HG03565 (cell line): ENCODE measurements around the gene TAF1C.
A peak's percentile ranks its signal among the peaks of the same experiment; 100 is the strongest.

Experiments
- ATAC-seq: cut with Tn5 transposase; IDR thresholded peaks from one replicate; pipeline ENCODE4 v1.9.1; 2021; ENCODE audit warnings: mild to moderate bottlenecking, moderate library complexity; ENCODE audit not compliant: unreplicated experiment

TAF1C gene

DNA sequence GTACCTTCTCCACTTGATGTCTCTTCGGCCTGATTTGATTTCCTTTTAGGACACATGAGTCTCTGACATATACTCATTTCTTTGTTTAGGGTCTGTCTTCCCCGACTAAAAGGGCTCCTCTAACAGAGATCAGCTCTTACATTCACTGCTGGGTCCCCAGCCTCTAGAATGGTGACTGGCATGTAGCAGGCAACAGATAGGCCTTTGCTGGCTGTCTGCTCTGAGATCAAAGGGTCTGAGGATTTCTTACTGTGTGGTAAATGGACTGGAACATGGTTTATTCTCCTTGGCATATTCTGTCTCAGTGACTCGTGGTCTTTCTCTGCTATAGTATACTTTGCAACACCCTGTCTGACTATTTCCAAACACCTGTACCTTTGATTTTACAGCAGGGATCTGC, 25.1 kb downstream of the TAF1C start:
- no peak for ATAC-seq

DNA sequence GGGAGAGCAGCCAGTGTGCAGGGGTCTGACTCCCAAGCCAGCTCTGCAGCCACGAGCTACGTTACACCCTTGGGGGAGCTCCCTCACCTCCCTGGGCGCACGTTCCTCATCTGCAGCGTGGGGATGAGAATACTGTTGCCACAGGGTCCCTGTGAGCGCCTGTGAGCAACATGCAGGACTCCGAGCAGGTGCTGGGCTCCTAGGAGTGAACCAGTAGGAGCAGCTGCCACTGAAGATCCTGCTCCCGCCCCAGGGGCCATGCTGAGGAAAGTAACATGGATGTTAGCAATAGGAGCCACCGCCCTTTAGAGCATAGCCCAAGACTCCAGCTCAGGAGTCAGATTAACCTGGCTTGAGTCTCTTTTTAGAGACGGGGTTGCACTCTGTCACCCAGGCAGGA, 25.8 kb downstream of the TAF1C start:
- no peak for ATAC-seq

DNA sequence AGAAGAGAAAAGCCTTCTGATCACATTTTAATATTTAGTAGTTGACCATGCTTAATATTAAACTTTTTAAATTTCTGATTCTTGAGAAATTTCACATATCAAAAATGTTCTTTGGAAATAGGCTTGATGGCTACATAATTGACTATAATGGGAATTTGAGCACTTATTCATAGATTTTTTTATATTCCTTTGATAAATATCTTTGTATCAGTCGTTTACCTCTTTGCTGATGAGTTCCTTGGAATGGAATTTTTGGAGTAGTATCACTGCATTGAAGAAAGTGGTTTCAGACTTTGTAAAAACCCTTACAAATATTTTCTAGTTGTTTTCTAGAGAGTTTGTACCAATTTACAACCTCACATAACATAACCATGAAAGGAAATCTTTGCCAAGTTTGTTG, 27.1 kb downstream of the TAF1C start:
- no peak for ATAC-seq

DNA sequence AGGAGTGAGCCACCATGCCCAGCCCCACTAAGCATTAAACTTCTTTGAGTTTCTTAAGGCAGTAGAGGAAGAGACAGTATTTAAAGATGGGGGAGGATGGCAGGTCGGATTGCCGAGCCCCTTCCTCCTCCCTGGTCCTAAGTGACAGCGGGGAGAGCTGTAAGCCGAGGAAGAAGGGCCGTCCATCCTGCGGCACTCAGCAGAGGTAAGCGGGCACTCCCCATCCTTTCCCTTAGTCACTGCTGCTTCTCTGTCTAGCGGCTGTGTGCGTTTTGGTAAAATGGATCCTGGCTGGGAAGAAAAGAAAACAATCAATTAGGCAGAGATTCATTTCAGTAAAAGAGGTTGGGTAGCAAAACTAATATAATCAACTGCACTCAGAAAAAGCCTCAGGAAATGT, 27.9 kb downstream of the TAF1C start:
- ATAC-seq = no peak

DNA sequence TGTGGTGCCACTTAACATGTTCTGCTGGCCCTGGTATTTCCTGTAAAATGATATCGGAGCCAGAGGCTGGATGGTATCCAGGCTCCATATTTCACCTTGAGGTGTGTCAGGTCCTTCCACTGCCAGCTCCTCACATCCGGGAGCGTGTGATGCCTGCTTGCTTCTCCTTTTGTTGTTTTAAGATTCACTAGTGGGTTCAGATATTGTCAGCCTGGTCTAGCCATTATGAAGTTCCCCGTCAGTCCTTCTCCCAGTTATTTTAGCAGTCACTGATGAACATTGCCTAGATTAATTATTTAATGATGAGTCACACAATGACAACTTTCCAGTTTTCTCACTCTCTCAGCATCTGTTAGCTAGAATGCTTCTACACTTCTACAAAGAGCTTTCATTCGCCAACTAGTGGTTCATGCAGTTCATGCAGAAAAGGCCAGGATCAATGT, 30.5 kb downstream of the TAF1C start:
- no peak for ATAC-seq

DNA sequence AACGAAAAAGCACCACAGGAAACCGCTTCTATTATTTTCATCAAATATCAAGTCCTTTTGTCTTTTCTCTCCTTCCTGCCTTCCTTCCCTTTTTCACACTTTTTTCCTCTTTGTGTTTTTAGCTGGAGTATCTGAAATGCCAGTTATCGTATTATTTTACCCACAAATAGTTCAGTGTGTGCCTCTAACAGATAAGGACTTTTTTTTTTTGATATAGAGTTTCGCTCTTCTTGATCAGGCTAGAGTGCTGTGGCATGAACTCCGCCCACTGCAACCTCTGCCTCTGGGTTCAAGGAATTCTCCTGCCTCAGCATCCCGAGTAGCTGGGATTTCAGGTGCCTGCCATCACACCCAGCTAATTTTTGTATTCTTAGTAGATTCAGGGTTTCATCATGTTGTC, 31.1 kb downstream of the TAF1C start:
- ATAC-seq = no peak

DNA sequence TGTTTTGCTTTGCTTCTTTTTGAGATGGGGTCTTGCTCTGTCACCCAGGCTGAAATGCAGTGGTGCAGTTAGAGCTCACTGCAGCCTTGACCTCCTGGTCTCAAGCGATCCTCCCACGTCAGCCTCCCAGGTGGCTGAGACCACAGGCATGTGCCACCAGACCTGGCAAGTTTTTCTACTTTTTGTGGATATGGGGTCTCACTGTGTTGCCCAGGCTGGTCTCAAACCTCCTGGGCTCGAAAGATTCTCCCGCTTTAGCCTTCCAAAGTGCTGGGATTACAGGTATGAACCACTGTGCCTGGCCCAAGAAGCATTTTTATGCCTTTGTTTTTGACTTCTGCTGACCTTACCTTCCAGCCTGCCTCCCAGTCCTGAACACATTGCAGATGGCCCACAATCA, 31.6 kb downstream of the TAF1C start:
- no peak for ATAC-seq

DNA sequence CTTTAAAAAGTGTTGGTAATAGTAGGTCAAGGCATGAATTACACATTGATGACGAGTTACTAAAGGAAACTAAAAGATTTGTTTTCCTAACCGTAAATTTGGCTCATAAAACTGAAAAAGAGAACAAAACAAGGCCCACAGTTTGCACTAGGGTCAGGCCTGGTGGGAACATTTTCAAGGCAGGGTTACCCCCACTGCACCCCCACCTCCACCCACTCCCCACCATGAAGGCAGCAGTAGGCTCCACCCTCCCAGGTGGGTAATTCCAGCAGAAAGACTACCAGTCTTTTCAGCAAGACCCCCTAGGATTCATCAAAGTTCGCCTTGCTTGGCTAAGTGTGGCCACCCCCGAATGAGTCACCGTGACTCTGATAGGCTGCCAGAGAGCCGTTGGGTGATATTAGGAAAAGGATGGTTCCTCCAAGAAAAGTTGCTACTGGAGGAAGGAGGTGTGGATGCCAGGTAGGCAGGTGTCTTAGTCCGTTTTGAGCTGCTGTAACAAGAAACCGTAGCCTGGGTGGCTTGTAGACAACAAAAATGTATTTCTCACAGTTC, 33.1 kb downstream of the TAF1C start:
- no peak for ATAC-seq

DNA sequence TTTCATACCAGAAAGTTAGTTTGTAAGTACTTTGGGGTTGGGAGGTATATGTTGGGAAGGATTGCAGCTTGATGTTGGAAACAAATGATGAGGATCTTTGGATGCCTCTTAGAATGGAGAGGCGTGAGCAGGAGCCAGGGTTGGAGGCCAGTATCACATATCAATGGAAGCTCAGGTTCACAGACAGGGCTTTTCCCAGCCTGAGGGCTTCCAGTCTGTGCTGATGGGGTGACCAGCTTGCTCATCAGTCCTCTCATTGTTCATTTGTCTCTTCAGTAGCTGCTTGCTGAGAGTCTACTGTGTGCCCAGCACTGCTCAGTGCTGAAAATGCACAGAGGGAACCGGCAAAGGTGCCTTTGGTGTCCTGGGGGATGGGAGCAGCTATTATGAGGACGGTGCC, 35.9 kb downstream of the TAF1C start:
- ATAC-seq = no peak

DNA sequence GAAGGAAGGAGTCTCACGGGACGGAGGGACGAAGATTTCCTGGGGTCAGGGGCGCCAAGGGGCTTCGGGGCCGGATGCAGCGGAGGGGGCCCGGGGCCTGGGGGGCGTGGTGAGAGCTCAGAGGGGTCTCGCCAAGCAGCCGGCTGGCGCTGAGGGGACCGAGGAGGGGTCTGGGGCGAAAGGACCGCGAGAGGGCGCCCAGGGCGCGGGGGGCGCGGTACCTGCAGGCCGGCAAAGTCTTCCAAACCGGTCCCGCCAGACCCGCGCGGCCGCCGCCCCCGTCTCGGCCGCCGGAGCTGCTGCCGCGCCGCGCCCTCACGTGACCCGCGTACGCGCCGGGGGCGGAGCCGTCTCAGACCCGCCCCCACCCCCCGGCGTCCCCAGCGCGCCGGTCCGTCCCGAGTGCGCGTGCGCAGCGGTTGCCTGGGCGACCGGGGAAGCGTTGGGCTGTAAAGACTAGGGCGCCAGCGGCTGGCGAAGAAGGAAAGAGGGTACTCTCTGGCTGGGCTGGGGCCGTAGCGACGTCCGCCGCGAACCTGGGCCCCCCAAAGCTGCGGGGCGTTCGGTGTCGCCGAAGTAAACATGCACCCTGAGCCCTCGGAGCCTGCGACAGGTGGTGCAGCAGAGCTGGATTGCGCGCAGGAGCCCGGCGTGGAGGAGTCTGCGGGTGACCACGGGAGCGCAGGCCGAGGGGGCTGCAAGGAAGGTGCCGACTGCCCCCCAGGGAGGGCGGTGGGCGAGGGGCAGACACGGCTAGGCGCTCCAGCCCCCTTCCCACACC, 41.8 kb downstream of the TAF1C start, which contains the start of the genes DNAAF1 and HSDL1:
TSS of gene DNAAF1 (plus strand) at position 450 of the 781 bp plus-strand sequence. CDS start at position 583, 133 bp downstream.
TSS of gene HSDL1 (minus strand) at position 319 of the 781 bp plus-strand sequence. CDS start 13,856 bp downstream, outside the sequence.
- ATAC-seq = peak; percentile 81

DNA sequence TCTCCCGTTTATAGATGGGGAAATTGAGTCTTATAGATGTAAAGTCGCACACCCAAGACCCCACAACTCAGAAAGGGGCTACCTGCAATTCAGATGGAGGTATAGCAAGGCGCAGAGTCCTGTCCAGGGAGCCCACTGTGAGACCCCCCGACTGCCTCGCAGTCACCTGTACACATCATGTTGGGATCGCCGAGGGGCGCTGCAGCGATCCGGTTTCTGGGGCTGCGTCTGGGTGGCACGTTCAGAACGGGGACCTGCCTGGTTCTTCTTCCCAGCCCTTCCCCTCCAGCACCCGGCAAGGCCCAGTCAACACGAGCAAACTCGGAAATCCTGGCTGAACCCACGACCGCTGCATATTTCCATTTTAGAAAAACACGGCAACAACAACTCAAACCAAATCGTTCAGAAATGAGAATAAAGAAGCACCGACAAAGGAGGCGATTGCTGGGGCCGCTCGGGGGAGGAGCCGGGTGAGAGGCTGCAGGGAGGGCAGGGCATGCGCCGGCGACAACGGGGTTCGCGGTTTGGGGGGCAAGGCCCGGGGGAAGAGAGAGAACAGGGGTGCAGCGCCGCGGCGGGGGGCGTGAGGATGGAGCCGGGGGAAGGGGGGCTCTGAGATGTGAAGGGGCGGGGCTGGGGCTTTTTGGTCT, 42.5 kb downstream of the TAF1C start:
- ATAC-seq = no peak

DNA sequence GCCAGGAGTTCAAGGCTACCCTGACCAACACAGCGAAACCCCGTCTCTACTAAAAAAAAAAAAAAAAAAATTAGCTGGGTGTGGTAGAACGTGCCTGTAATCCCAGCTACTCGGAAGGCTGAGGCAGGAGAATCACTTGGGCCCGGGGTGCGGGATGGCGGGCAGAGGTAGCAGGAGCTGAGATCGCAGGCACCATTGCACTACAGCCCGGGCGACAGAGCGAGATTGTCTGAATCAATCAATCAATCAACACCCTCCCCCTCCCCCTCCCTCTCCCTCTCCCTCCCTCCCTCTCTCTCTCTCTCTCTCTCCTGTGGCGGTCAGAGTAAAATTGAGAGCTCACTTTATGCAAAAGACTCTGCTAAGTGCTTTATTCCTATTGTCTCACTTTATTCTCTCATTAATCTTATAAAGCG, 43.1 kb downstream of the TAF1C start:
- ATAC-seq = no peak

DNA sequence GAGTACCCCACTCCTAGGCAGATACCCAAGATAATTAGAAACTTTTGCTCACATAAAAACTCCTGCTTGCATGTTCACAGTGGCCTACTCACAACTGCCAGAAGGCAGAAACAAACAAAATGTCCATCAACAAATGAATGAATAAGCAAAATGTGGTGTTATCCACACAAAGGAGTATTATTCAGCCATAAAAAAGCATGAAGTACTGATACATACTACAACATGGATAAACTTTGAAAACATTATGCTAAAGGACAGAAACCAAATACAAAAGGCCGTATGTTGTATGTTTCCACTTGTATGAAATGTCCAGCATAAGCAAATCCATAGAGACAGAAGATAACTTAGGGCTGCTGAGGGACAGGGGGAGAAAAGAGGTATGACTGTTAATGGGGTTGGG, 43.8 kb downstream of the TAF1C start:
- ATAC-seq = no peak

DNA sequence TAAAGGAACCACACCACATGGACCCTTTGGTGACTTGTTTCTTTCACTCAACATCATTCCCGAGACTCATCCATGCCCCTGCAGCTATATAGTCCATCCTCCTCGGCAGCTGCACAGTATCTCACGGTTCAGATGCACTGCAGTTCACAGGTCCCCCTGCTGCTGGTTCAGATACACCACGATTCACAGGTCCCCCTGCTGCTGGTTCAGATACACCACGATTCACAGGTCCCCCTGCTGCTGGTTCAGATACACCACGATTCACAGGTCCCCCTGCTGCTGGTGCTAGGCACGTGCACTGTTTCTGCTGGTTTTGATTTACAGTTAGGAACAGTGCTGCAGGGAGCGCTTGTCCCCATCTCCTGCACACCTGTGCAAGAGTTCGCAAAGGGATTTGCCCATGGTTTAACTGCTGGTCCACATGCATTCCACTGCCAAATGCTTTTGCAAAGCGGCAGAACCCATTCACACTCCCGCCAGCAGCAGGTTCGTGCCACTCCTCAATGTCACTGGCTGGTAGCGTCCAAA, 45.6 kb downstream of the TAF1C start:
- no peak for ATAC-seq

DNA sequence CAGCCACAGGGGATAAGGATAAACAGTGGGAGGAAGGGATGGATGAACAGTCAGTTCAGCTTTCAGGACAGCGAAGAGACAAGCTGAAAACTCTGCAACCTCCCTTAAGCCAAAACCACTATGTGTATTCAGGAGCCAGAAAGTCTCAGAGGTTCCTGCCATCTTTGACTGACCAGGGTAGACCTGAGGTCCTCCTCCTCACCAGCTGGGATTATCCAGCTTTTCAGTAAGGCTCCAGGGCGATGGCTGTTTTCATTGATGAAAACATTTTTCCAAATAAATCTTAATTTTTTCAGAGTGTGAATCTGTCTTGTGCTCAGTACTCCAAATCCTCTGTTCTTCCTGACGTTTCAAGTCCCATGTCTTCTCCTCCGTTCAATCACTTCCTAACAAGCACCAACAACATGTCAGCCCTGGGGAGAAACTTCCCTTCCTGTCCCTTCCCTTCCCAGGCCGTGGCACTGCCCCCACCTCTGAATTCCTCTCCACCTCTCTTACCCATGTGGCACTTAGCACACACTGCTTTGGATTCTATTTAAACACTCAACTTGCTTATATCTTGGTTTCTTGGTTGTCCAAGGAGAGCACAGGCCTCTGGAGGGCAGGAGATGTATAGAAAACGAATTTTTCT, 47.1 kb downstream of the TAF1C start:
- ATAC-seq = no peak

DNA sequence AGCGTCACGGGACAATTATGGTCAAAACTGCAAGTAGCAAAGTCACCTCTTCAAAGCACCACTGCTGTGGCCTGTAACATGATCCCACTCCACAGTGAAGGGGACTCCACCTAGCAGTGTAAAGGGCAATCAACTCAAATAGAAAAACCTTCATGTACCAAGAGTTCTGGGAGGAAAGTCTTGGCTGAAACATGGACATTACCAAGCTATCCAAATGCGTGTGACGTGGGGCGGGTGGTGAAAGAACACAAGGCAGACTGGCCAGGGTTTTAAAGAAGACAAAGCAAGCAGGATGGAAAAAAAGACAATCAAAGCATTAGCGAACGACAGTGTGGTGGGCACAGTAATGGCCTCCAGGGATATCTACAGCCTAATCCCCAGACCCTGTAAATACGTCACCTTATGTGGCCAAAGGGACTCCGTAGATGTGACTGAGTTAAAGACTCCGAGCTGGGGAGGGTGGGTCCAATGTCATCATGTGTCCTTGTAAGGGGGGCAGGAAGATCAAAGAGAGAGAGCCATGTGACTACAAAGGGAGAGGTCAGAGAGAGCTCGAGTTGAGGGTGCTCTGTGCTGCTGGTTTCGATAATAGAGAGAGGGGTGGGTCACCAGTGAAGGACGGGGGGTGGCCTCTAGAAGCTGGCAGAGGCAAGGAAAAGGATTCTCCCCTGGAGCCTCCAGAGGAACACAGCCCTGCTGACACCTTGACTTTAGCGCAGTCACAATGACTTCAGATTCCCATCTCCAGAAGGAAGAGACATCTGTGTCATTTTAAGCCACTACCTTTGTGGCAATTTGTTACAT, 47.8 kb downstream of the TAF1C start:
- peak; percentile 73 for ATAC-seq

DNA sequence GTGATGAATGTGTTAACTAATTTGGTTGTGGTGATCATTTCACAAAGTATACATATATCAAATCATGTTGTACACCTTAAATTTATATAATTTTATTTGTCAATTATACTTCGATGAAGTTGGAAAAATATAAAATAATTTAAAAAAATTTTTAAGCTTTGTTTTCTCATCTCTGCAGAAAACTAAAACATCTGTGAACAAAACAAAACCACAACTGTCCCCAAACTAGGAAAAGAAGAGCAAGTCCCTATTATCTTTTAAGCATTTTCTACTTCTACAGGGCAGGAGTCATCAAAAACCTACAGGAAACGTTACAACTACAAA, 48.4 kb downstream of the TAF1C start:
- ATAC-seq = no peak

DNA sequence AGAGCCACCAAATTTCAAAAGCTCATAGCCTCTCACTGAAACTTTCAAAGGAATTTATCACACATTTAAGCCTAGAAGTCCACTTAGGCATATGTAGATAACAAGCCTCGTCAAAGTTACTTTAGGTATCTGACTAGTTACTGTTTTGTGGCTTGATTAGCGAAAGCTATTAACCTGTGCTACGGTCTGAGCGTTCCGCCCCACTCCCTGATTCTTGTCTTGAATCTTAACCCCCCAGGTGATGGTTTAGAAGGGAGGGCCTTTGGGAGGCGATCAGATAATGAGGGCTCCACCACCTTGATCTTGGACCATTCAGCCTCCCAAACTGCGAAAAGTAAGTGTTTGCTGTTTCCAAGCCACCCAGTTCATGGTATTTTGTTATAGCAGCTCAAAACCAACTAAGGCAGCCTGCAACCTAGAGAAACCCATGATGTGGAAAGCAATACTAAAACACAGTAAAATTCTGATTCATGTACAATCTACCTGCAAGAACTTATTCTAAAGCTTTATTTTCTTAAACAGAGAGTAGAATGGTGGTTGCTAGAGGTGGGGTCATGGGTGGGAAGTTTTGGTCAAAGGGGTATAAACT, 49.0 kb downstream of the TAF1C start:
- no peak for ATAC-seq

DNA sequence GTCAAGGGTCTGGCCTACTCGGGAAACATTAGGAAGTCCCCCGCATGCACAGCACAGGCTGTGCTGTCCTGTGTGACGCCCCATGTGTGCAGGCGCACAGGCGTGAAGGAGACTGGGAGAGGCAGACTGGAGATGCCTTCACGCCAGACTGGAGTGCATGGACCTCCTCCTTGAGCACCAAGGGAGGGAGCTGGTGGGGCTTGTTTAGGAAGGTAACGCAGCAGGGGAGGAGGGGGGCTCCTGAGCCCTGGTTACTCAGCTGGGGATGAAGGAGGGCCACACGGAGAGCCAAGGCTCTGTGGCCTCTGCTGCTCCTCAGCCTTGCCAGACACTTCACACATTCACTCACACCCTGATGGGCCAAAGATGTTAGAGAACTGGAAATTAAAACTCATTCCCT, 49.6 kb downstream of the TAF1C start:
- ATAC-seq = no peak
